HepG2 (cell line): ENCODE results near the gene C20orf204. TPM values are rescaled to one million over a fixed set of nuclear protein-coding genes. Genes with fewer than 3 reads are reported as not detected.

Experiments
- ATAC-seq: fragments of 200-7000 bp; cut with Tn5 transposase; 3 replicates; pipeline ENCODE4 v1.9.1; 2020; ENCODE audit warnings: mild to moderate bottlenecking, moderate library complexity
- BruUV-seq: library from RNA; stranded (reverse); fragments of 400-500 nt; replicated peaks from 2 replicates; lab custom pipeline; 2021; lab: Mats Ljungman, UMichigan
- CTCF ChIA-PET: fragments of 300-600 bp; formaldehyde crosslinking; extraction: SDS; loops from one replicate; lab custom pipeline; 2021; ENCODE audit warnings: low total read pairs, inconsistent platforms, low intra/inter-chr PET ratio; lab: Yijun Ruan, JAX
- POLR2A ChIA-PET: fragments of 350-600 bp; sonication (Branson Sonifier 250); formaldehyde crosslinking; loops from one replicate; lab custom pipeline; 2020; ENCODE audit warnings: antibody characterized with exemption, inconsistent platforms; lab: Yijun Ruan, JAX
- DNase-seq: peaks from one replicate; pipeline ENCODE4 v3.0.0-alpha.2; 2015; ENCODE audit warnings: low spot score
- FAIRE-seq: peaks from 3 replicates; lab custom pipeline; 2011; peaks lifted over from hg19 to GRCh38; lab: Jason Lieb, UNC
- H2AFZ ChIP-seq: one replicate; pipeline ENCODE4 v1.6.1; 2011; ENCODE audit warnings: low read length, inconsistent platforms
- H3K27ac ChIP-seq: fragments of 300-600 bp; 3 replicates; pipeline ENCODE4 v1.8.0; 2011; ENCODE audit warnings: mixed run types, mild to moderate bottlenecking, mixed read lengths, low read length, inconsistent platforms; ENCODE audit not compliant: insufficient read depth; ENCODE audit errors: extremely low read length
- H3K27me3 ChIP-seq, 2 experiments: fragments of 200-600 bp in 1 of 2; 2 replicates in 1 of 2; 3 replicates in 1 of 2; pipeline versions ENCODE4 v1.6.0 to v1.8.0; 2011; ENCODE audit warnings: low read length in 2 of 2, mild to moderate bottlenecking in 2 of 2, moderate library complexity in 2 of 2, inconsistent platforms in 1 of 2; ENCODE audit not compliant: insufficient read depth in 2 of 2, control insufficient read depth in 1 of 2
- H3K36me3 ChIP-seq, 2 experiments: fragments of 200-600 bp in 1 of 2; replicated peaks in 1 of 2; 2 replicates in 1 of 2; 3 replicates in 1 of 2; pipeline versions ENCODE4 v1.5.1 to v1.8.0; 2011; ENCODE audit warnings: low read length in 2 of 2, inconsistent platforms in 1 of 2; ENCODE audit not compliant: insufficient read depth in 2 of 2, control insufficient read depth in 1 of 2
- H3K4me1 ChIP-seq: 2 replicates; pipeline ENCODE4 v1.5.1; 2012; ENCODE audit warnings: low read length, inconsistent platforms; ENCODE audit not compliant: insufficient read depth
- H3K4me2 ChIP-seq: 2 replicates; pipeline ENCODE4 v1.6.0; 2011; ENCODE audit warnings: low read depth, low read length, inconsistent platforms
- H3K4me3 ChIP-seq, 3 experiments: fragments of 200-600 bp in 1 of 3; sonication (generic), shearing (Covaris generic) in 1 of 3; replicated peaks in 1 of 3; 2 replicates each; pipeline ENCODE4 v1.5.1; 2011 to 2016; ENCODE audit warnings: low read length in 3 of 3, inconsistent platforms in 2 of 3, low read depth in 2 of 3, mild to moderate bottlenecking in 2 of 3, control low read depth in 1 of 3, mixed read lengths in 1 of 3; ENCODE audit not compliant: insufficient read depth in 1 of 3
- H3K79me2 ChIP-seq: one replicate; pipeline ENCODE4 v1.6.1; 2011; ENCODE audit warnings: low read length, inconsistent platforms; ENCODE audit not compliant: insufficient read depth
- H3K9ac ChIP-seq: 2 replicates; pipeline ENCODE4 v1.6.0; 2011; ENCODE audit warnings: mild to moderate bottlenecking, low read depth, low read length, inconsistent platforms; ENCODE audit not compliant: insufficient read depth
- H3K9me3 ChIP-seq: 2 replicates; pipeline ENCODE4 v1.5.1; 2012; ENCODE audit warnings: mild to moderate bottlenecking, low read length
- H4K20me1 ChIP-seq: 2 replicates; pipeline ENCODE4 v1.6.0; 2011; ENCODE audit warnings: inconsistent platforms, mild to moderate bottlenecking, low read length, moderate library complexity; ENCODE audit not compliant: insufficient read depth
- ARNTL ChIP-seq: sonication (generic); formaldehyde crosslinking; IDR thresholded peaks from 2 replicates; pipeline ENCODE4 v1.4.0; 2020; ENCODE audit warnings: mild to moderate bottlenecking, missing genetic modification reagents
- CAMTA2 ChIP-seq: sonication (generic); formaldehyde crosslinking; IDR thresholded peaks from 2 replicates; pipeline ENCODE4 v1.4.0; 2020; ENCODE audit warnings: mild to moderate bottlenecking, missing genetic modification reagents, borderline replicate concordance
- CHCHD3 ChIP-seq: sonication (generic); formaldehyde crosslinking; IDR thresholded peaks from 2 replicates; pipeline ENCODE4 v1.8.0; 2022; ENCODE audit warnings: mild to moderate bottlenecking, missing genetic modification reagents, moderate library complexity
- FOXM1 ChIP-seq: sonication (generic); formaldehyde crosslinking; IDR thresholded peaks from 2 replicates; pipeline ENCODE4 v1.5.0; 2020; ENCODE audit warnings: missing genetic modification reagents
- GLMP ChIP-seq: sonication (generic); formaldehyde crosslinking; IDR thresholded peaks from 2 replicates; pipeline ENCODE4 v1.9.0; 2021; ENCODE audit warnings: missing genetic modification reagents, mild to moderate bottlenecking, borderline replicate concordance
- MED1 ChIP-seq: sonication (generic); formaldehyde crosslinking; IDR thresholded peaks from 2 replicates; pipeline ENCODE4 v1.4.0; 2020; ENCODE audit warnings: missing genetic modification reagents
- MEIS2 ChIP-seq: sonication (generic); formaldehyde crosslinking; IDR thresholded peaks from 2 replicates; pipeline ENCODE4 v1.9.0; 2021; ENCODE audit warnings: mild to moderate bottlenecking, missing genetic modification reagents
- MXI1 ChIP-seq: IDR thresholded peaks from 3 replicates; pipeline ENCODE4 v1.6.1; 2012; ENCODE audit warnings: low read depth, low read length, inconsistent platforms, borderline replicate concordance
- NFATC3 ChIP-seq: sonication (generic); formaldehyde crosslinking; IDR thresholded peaks from 2 replicates; pipeline ENCODE4 v1.5.1; 2020; ENCODE audit warnings: mild to moderate bottlenecking, missing genetic modification reagents
- PCBP2 ChIP-seq: fragments of 200-400 bp; formaldehyde crosslinking; optimal IDR thresholded peaks from 2 replicates; pipeline ENCODE3; 2018; ENCODE audit warnings: low read length, low read depth; ENCODE audit not compliant: poor library complexity, severe bottlenecking
- RXRA ChIP-seq: sonication (generic); formaldehyde crosslinking; IDR thresholded peaks from 2 replicates; pipeline ENCODE4 v1.5.1; 2020; ENCODE audit warnings: missing genetic modification reagents
- SCMH1 ChIP-seq: sonication (generic); formaldehyde crosslinking; IDR thresholded peaks from 2 replicates; pipeline ENCODE4 v1.9.0; 2021; ENCODE audit warnings: missing genetic modification reagents, mild to moderate bottlenecking, borderline replicate concordance
- STAG1 ChIP-seq: sonication (generic); formaldehyde crosslinking; IDR thresholded peaks from 2 replicates; pipeline ENCODE4 v1.4.0; 2020; ENCODE audit warnings: missing genetic modification reagents
- ZFP1 ChIP-seq: IDR thresholded peaks from 2 replicates; pipeline ENCODE4 v1.6.1; 2016
- ZFP36 ChIP-seq: fragments of 150-350 bp; IDR thresholded peaks from 2 replicates; pipeline ENCODE4 v1.6.1; 2018; ENCODE audit warnings: borderline replicate concordance, low read length, low read depth; ENCODE audit not compliant: partially characterized antibody
- ZFP82 ChIP-seq: sonication (generic); formaldehyde crosslinking; IDR thresholded peaks from 2 replicates; pipeline ENCODE4 v1.5.1; 2020; ENCODE audit warnings: mild to moderate bottlenecking, missing genetic modification reagents, borderline replicate concordance
- ZNF598 ChIP-seq: sonication (generic); formaldehyde crosslinking; IDR thresholded peaks from 2 replicates; pipeline ENCODE4 v1.5.1; 2020; ENCODE audit warnings: mild to moderate bottlenecking, missing genetic modification reagents, borderline replicate concordance
- ZNF75D ChIP-seq: sonication (generic); formaldehyde crosslinking; IDR thresholded peaks from 2 replicates; pipeline ENCODE4 v1.8.1; 2023; ENCODE audit warnings: missing genetic modification reagents, mild to moderate bottlenecking, borderline replicate concordance
- ZNF776 ChIP-seq: sonication (generic); formaldehyde crosslinking; IDR thresholded peaks from 2 replicates; pipeline ENCODE4 v1.4.0; 2020; ENCODE audit warnings: mild to moderate bottlenecking, missing genetic modification reagents
- WGBS: methylation state at CpG from one replicate; pipeline ENCODE4 v1.1.6; 2017; ENCODE audit warnings: low lambda C conversion rate; 5-methylcytosine and 5-hydroxymethylcytosine counted together
- in situ Hi-C: cut with HindIII; loops from 2 replicates; pipeline ENCODE4 v1.10.0; 2017; ENCODE audit warnings: low pct_unique_long_range_greater_than_20kb; ENCODE audit not compliant: extremely low pct_ligation_motif_present
- intact Hi-C: fragments of 100-400 bp; cut with micrococcal nuclease; formaldehyde crosslinking; loops from one replicate; pipeline ENCODE4 v1.10.0; 2022; ENCODE audit not compliant: unreplicated experiment
- polyA plus RNA-seq, 8 experiments: library from polyadenylated mRNA; depleted of rRNA in 3 of 8; stranded (reverse) in 7 of 8; unstranded in 1 of 8; fragments of >200 nt; fragmentation: Illumina TruSeq in 4 of 8; extraction: Trizol in 4 of 8; gene quantifications; 2 replicates each; pipeline versions ENCODE4 v1.2.1 to v1.2.3, GENCODE V29; 2011 to 2016; ENCODE audit warnings: low read depth in 4 of 8, missing spikeins in 1 of 8, mixed read lengths in 1 of 8; ENCODE audit not compliant: insufficient read depth in 1 of 8
- total RNA-seq, 5 experiments: library from RNA; depleted of rRNA; stranded (reverse); fragments of >200 nt; fragmentation: Illumina TruSeq; extraction: Trizol; gene quantifications; 2 replicates each; pipeline ENCODE4 v1.2.3, GENCODE V29; 2016; ENCODE audit warnings: low read depth in 1 of 5
- TF ChIP-seq, protein P1 (sequence below): sonication (generic); formaldehyde crosslinking; conservative IDR thresholded peaks from 2 replicates; pipeline ENCODE4 v1.4.0; 2020; ENCODE audit warnings: missing genetic modification reagents
- TF ChIP-seq, protein P2 (sequence below): sonication (generic); formaldehyde crosslinking; IDR thresholded peaks from 2 replicates; pipeline ENCODE4 v1.8.0; 2023; ENCODE audit warnings: mild to moderate bottlenecking, missing genetic modification reagents

C20orf204 gene
- total and polyA plus RNA-seq, 2 of the 13 experiments (the other 11 are each of a cell fraction or from before 2014, with no cell fraction given), result 22.1 to 80.0 TPM

DNA sequence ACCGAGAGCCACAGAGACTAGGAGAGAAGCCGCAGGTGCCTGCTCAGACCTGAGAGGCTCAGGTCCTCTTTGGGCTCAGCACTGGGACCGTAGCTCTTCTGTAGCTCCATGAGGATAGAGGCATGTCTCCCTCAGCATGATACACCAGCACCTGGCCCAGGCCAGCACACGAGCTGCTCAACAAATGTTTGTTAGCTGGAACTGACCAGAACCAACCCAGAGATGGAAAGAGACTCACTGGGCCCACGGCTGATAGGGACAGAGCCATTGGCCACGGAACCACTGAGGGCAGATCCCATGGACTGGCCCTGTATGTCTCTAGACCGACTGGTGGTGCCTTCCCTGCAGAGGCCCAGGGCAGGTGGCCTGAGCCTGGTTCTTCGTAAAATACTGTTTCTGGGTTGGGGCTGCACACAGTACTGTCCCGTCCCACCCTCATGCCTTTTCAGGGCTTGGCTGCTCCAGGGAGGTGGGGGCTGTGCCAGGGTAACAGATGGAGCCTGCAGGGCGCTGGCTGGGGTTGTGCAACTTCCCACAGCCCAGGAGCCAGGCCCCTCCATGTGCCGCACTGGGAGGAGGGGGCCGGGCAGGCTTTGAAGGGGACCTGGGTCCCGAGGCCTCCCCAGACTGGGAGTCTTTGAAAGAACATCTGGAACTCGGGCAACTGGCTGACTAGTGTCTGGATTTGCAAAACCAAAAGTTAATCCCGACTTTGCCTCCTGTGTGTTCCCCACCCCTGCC, 5.2 kb downstream of the C20orf204 start:
- peaks cover 77% of the 10 kb centered on the region for H3K4me1 ChIP-seq
- no peak overlapping the region for H2AFZ ChIP-seq
- intact Hi-C loops, result no loop called here
- H3K27ac ChIP-seq, result peak overlapping the region; percentile 45
- no peaks in the 10 kb centered on the region for H3K9me3 ChIP-seq
- H3K79me2 ChIP-seq, result peaks cover 16% of the 10 kb centered on the region
- WGBS, result 8% methylated on average over 12 of the region's 15 CpGs
- BruUV-seq, result no TSS peak
- ChIA-PET CTCF (no interaction called here), POLR2A (interaction anchor here (3.6 to 10.1 kb wide), 4 partner anchors 12 to 61 kb away, joined by 32 to 252 read pairs (median 40); partner anchors contain the start of genes PRPF6, SAMD10, SOX18 and TCEA2)
- peak; percentile 79 for FAIRE-seq
- peak overlapping the region; percentile 94 for H3K4me2 ChIP-seq
- H3K4me3 ChIP-seq, result peak overlapping the region; percentile 70 to 89 (median 89)
- peak overlapping the region; percentile 86 for H3K9ac ChIP-seq
- H3K27me3 ChIP-seq, result no peaks in the 10 kb centered on the region
- H4K20me1 ChIP-seq, result no peaks in the 10 kb centered on the region
- H3K36me3 ChIP-seq, result no peaks in the 10 kb centered on the region
- ATAC-seq, result peak; percentile 35
- peak; percentile 67 for DNase-seq
- in situ Hi-C loops, result no loop called here
- TF ChIP-seq CAMTA2 (CRISPR knock-in tag) (no peak), GLMP (CRISPR knock-in tag) (no peak), MED1 (CRISPR knock-in tag) (no peak), ZNF75D (CRISPR knock-in tag) (no peak), ZFP1 (CRISPR knock-in tag) (no peak), ARNTL (CRISPR knock-in tag) (peak; percentile 86), ZNF776 (CRISPR knock-in tag) (no peak; the same call in 1 of the 2 replicates), ZFP36 (no peak), ZFP82 (CRISPR knock-in tag) (no peak; the same call in 1 of the 2 replicates), MXI1 (no peak), MEIS2 (CRISPR knock-in tag) (peak; percentile 19; the same call in 1 of the 2 replicates), STAG1 (CRISPR knock-in tag) (0 out of 2 replicates have a peak, but pooled peaks have one; percentile 2), ZNF598 (CRISPR knock-in tag) (peak; percentile 90), PCBP2 (no peak), NFATC3 (CRISPR knock-in tag) (0 out of 2 replicates have a peak, but pooled peaks have one; percentile 65), SCMH1 (no peak), RXRA (0 out of 2 replicates have a peak, but pooled peaks have one; percentile 30), CHCHD3 (peak; percentile 89), FOXM1 (CRISPR knock-in tag) (no peak)
- TF ChIP-seq, protein P1, sequence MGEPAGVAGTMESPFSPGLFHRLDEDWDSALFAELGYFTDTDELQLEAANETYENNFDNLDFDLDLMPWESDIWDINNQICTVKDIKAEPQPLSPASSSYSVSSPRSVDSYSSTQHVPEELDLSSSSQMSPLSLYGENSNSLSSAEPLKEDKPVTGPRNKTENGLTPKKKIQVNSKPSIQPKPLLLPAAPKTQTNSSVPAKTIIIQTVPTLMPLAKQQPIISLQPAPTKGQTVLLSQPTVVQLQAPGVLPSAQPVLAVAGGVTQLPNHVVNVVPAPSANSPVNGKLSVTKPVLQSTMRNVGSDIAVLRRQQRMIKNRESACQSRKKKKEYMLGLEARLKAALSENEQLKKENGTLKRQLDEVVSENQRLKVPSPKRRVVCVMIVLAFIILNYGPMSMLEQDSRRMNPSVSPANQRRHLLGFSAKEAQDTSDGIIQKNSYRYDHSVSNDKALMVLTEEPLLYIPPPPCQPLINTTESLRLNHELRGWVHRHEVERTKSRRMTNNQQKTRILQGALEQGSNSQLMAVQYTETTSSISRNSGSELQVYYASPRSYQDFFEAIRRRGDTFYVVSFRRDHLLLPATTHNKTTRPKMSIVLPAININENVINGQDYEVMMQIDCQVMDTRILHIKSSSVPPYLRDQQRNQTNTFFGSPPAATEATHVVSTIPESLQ (CRISPR knock-in tag), result no peak
- TF ChIP-seq, protein P2, sequence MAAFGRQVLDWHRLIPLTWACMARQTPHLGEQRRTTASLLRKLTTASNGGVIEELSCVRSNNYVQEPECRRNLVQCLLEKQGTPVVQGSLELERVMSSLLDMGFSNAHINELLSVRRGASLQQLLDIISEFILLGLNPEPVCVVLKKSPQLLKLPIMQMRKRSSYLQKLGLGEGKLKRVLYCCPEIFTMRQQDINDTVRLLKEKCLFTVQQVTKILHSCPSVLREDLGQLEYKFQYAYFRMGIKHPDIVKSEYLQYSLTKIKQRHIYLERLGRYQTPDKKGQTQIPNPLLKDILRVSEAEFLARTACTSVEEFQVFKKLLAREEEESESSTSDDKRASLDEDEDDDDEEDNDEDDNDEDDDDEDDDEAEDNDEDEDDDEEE, result peak; percentile 73
